Activated T-cell treated with anti-CD3 and anti-CD28 coated beads for 1 hour (primary cell): ENCODE data around the gene ELFN2.

Source experiments
- DNase-seq: peaks from one replicate; pipeline ENCODE4 v3.0.0-alpha.2; 2020; ENCODE audit warnings: low read depth

Gene ELFN2

GRCh38 chr22:37384691-37385090 is 42.6 kb downstream of the ELFN2 start:
- no peak for DNase-seq

- no peak for DNase-seq
Measured at GRCh38 chr22:37383341-37383740, 43.9 kb downstream of the ELFN2 start.

GRCh38 chr22:37381489-37381888 is 45.8 kb downstream of the ELFN2 start:
- no peak for DNase-seq

GRCh38 chr22:37379722-37380121 is 47.6 kb downstream of the ELFN2 start:
- DNase-seq: no peak

GRCh38 chr22:37379085-37379484 is 48.2 kb downstream of the ELFN2 start:
- no peak for DNase-seq

- no peak for DNase-seq
Measured at GRCh38 chr22:37378642-37379058, 48.6 kb downstream of the ELFN2 start.

- DNase-seq: no peak
Measured at GRCh38 chr22:37377927-37378326, 49.4 kb downstream of the ELFN2 start.

GRCh38 chr22:37377138-37377537 is 50.1 kb downstream of the ELFN2 start:
- DNase-seq: no peak

GRCh38 chr22:37376643-37377042 is 50.6 kb downstream of the ELFN2 start:
- no peak for DNase-seq

GRCh38 chr22:37375801-37376200 is 51.5 kb downstream of the ELFN2 start:
- no peak for DNase-seq

- DNase-seq: no peak
Measured at GRCh38 chr22:37374571-37374970, 52.7 kb downstream of the ELFN2 start.

GRCh38 chr22:37373451-37373850 is 53.8 kb downstream of the ELFN2 start:
- no peak for DNase-seq

GRCh38 chr22:37371911-37372310 is 55.4 kb downstream of the ELFN2 start:
- DNase-seq: no peak

GRCh38 chr22:37371491-37371890 is 55.8 kb downstream of the ELFN2 start:
- DNase-seq: no peak

GRCh38 chr22:37370306-37370979 is 56.8 kb downstream of the ELFN2 start:
- DNase-seq: no peak

- DNase-seq: no peak
Measured at GRCh38 chr22:37369483-37369882, 57.8 kb downstream of the ELFN2 start.

- no peak for DNase-seq
Measured at GRCh38 chr22:37368058-37368457, 59.2 kb downstream of the ELFN2 start.

GRCh38 chr22:37366601-37367000 is 60.7 kb downstream of the ELFN2 start:
- no peak for DNase-seq

- no peak for DNase-seq
Measured at GRCh38 chr22:37365950-37366349, 61.3 kb downstream of the ELFN2 start.

GRCh38 chr22:37363261-37363992 is 63.9 kb downstream of the ELFN2 start:
- no peak for DNase-seq

- no peak for DNase-seq
Measured at GRCh38 chr22:37362621-37363020, 64.7 kb downstream of the ELFN2 start.

- no peak for DNase-seq
Measured at GRCh38 chr22:37358917-37359316, 68.4 kb downstream of the ELFN2 start.

GRCh38 chr22:37358386-37358785 is 68.9 kb downstream of the ELFN2 start:
- DNase-seq: no peak
